ENCODE results near the gene PCDH9.

The PCDH9 gene

GRCh38 chr13:66974889-66975288, 255.2 kb downstream of the PCDH9 start:
- Histone ChIP-seq H3K79me2 (ENCODE audit: insufficient read depth, low read length) (no peaks in the 10 kb centered on the region), H3K9me2 (ENCODE audit: low read depth, low read length) (no peaks in the 10 kb centered on the region), H4K20me1 (ENCODE audit: insufficient read depth, low read length) (no peaks in the 10 kb centered on the region), H3K9me3 (ENCODE audit: low read length) (peaks cover 22% of the 10 kb centered on the region; the same call in 1 of the 2 replicates), H3K4me2 (ENCODE audit: low read length) (no peak overlapping the region), H3K4me1 (ENCODE audit: insufficient read depth, low read length, severe bottlenecking) (peaks cover 23% of the 10 kb centered on the region), H3K27ac (ENCODE audit: low read depth, low read length, poor library complexity, severe bottlenecking) (no peak overlapping the region), H3K9ac (ENCODE audit: low read length) (no peak overlapping the region), H3K27me3 (ENCODE audit: insufficient read depth, low read length) (no peaks in the 10 kb centered on the region), H3F3A (ENCODE audit: insufficient read depth, low read length) (no peaks in the 10 kb centered on the region), H3K4me3 (ENCODE audit: low read depth, low read length, poor library complexity, severe bottlenecking) (no peak overlapping the region), H2AFZ (ENCODE audit: low read length) (no peak overlapping the region), H3K36me3 (ENCODE audit: insufficient read depth, low read length) (no peaks in the 10 kb centered on the region)
- TF ChIP-seq CTCF (IDR thresholded peaks at IDR 0.05; ENCODE audit: low read length) = no peak
- TF ChIP-seq EZH2 (IDR thresholded peaks at IDR 0.05; ENCODE audit: borderline replicate concordance, low read length) = no peak

- Histone ChIP-seq H3K4me1 (ENCODE audit: insufficient read depth, low read length, severe bottlenecking) (peaks cover 28% of the 10 kb centered on the region), H3K36me3 (ENCODE audit: insufficient read depth, low read length) (no peaks in the 10 kb centered on the region), H3K9ac (ENCODE audit: low read length) (no peak overlapping the region), H2AFZ (ENCODE audit: low read length) (no peak overlapping the region), H3K79me2 (ENCODE audit: insufficient read depth, low read length) (no peaks in the 10 kb centered on the region), H3K4me3 (ENCODE audit: low read depth, low read length, poor library complexity, severe bottlenecking) (no peak overlapping the region), H3K27ac (ENCODE audit: low read depth, low read length, poor library complexity, severe bottlenecking) (no peak overlapping the region), H4K20me1 (ENCODE audit: insufficient read depth, low read length) (no peaks in the 10 kb centered on the region), H3K4me2 (ENCODE audit: low read length) (no peak overlapping the region), H3K27me3 (ENCODE audit: insufficient read depth, low read length) (no peaks in the 10 kb centered on the region), H3K9me3 (ENCODE audit: low read length) (peaks cover 19% of the 10 kb centered on the region; the same call in 1 of the 2 replicates), H3K9me2 (ENCODE audit: low read depth, low read length) (no peaks in the 10 kb centered on the region), H3F3A (ENCODE audit: insufficient read depth, low read length) (no peaks in the 10 kb centered on the region)
- TF ChIP-seq EZH2 (IDR thresholded peaks at IDR 0.05; ENCODE audit: borderline replicate concordance, low read length) = no peak
- TF ChIP-seq CTCF (IDR thresholded peaks at IDR 0.05; ENCODE audit: low read length) = no peak
Measured at GRCh38 chr13:66974174-66974573, 256.0 kb downstream of the PCDH9 start.

- TF ChIP-seq EZH2 (IDR thresholded peaks at IDR 0.05; ENCODE audit: borderline replicate concordance, low read length) (no peak), CTCF (IDR thresholded peaks at IDR 0.05; ENCODE audit: low read length) (no peak)
- Histone ChIP-seq H3K79me2 (ENCODE audit: insufficient read depth, low read length) (no peaks in the 10 kb centered on the region), H3K9me2 (ENCODE audit: low read depth, low read length) (no peaks in the 10 kb centered on the region), H3K4me2 (ENCODE audit: low read length) (no peak overlapping the region), H3K27me3 (ENCODE audit: insufficient read depth, low read length) (no peaks in the 10 kb centered on the region), H2AFZ (ENCODE audit: low read length) (peak overlapping the region; percentile 5; the same call in 1 of the 2 replicates), H3K4me3 (ENCODE audit: low read depth, low read length, poor library complexity, severe bottlenecking) (no peak overlapping the region), H3K9ac (ENCODE audit: low read length) (no peak overlapping the region), H3K9me3 (ENCODE audit: low read length) (0 out of 2 replicates have a peak, but pooled peaks cover 16% of the 10 kb centered on the region), H3K27ac (ENCODE audit: low read depth, low read length, poor library complexity, severe bottlenecking) (no peak overlapping the region), H3K4me1 (ENCODE audit: insufficient read depth, low read length, severe bottlenecking) (peaks cover 26% of the 10 kb centered on the region), H3K36me3 (ENCODE audit: insufficient read depth, low read length) (no peaks in the 10 kb centered on the region), H4K20me1 (ENCODE audit: insufficient read depth, low read length) (no peaks in the 10 kb centered on the region), H3F3A (ENCODE audit: insufficient read depth, low read length) (no peaks in the 10 kb centered on the region)
Measured at GRCh38 chr13:66972659-66973058, 257.5 kb downstream of the PCDH9 start.

Measured in OCI-LY1 (cell line).